Type B pancreatic cell (in vitro differentiated cells): ENCODE data around the gene PATZ1. TPM values are rescaled to one million over a fixed set of nuclear protein-coding genes. Genes with fewer than 3 reads are reported as not detected.
A peak's percentile ranks its signal among the peaks of the same experiment; 100 is the strongest.

ENCODE experiments used
- DNase-seq: peaks from one replicate; pipeline ENCODE4 v3.0.0; 2021; ENCODE audit warnings: mixed read lengths; ENCODE audit not compliant: unreplicated experiment; ENCODE audit errors: extremely low spot score
- H3K27ac Mint-ChIP-seq: 2 replicates; pipeline ENCODE4 v1.8.0; 2021; ENCODE audit warnings: mild to moderate bottlenecking, mixed read lengths
- H3K27me3 Mint-ChIP-seq: 2 replicates; pipeline ENCODE4 v1.8.0; 2021; ENCODE audit warnings: mixed read lengths
- H3K36me3 Mint-ChIP-seq: 2 replicates; pipeline ENCODE4 v1.8.0; 2021; ENCODE audit warnings: mixed read lengths
- H3K4me1 Mint-ChIP-seq: one replicate; pipeline ENCODE4 v1.8.0; 2021; ENCODE audit warnings: mixed read lengths; ENCODE audit not compliant: unreplicated experiment
- H3K4me3 Mint-ChIP-seq: 2 replicates; pipeline ENCODE4 v1.8.0; 2021; ENCODE audit warnings: mild to moderate bottlenecking, mixed read lengths
- H3K9me3 Mint-ChIP-seq: 2 replicates; pipeline ENCODE4 v1.8.0; 2021; ENCODE audit warnings: mixed read lengths
- CTCF ChIP-seq: fragments of 200-600 bp; sonication (generic); conservative IDR thresholded peaks from 2 replicates; pipeline ENCODE4 v1.5.0; 2021; ENCODE audit warnings: antibody characterized with exemption, mild to moderate bottlenecking
- total RNA-seq: library from RNA; stranded (reverse); gene quantifications from 2 replicates; pipeline ENCODE4 v1.2.1, GENCODE V29; 2021; ENCODE audit warnings: low replicate concordance

The PATZ1 gene
- total RNA-seq, 1 donor from 2014 or later, result 57.8 TPM

GRCh38 chr22:31340765-31341247 lies 5.3 kb downstream of the PATZ1 start:
- Mint-ChIP-seq H3K9me3 (no peaks in the 10 kb centered on the region), H3K36me3 (peaks cover 41% of the 10 kb centered on the region), H3K4me1 (peaks cover 49% of the 10 kb centered on the region), H3K27me3 (no peaks in the 10 kb centered on the region), H3K4me3 (peak overlapping the region; percentile 74), H3K27ac (peak overlapping the region; percentile 23)
- no peak for DNase-seq
- TF ChIP-seq CTCF, result no peak

GRCh38 chr22:31340360-31340759 lies 5.8 kb downstream of the PATZ1 start:
- peak overlapping the region; percentile 59 for H3K27ac Mint-ChIP-seq
- peaks cover 49% of the 10 kb centered on the region for H3K4me1 Mint-ChIP-seq
- no peak for DNase-seq
- no peaks in the 10 kb centered on the region for H3K9me3 Mint-ChIP-seq
- H3K4me3 Mint-ChIP-seq, result peak overlapping the region; percentile 74
- no peaks in the 10 kb centered on the region for H3K27me3 Mint-ChIP-seq
- peaks cover 43% of the 10 kb centered on the region for H3K36me3 Mint-ChIP-seq
- TF ChIP-seq CTCF, result no peak

GRCh38 chr22:31339148-31339832 lies 6.9 kb downstream of the PATZ1 start:
- H3K36me3 Mint-ChIP-seq, result peaks cover 54% of the 10 kb centered on the region
- H3K27ac Mint-ChIP-seq, result peak overlapping the region; percentile 60
- H3K4me3 Mint-ChIP-seq, result peak overlapping the region; percentile 4
- peaks cover 42% of the 10 kb centered on the region for H3K4me1 Mint-ChIP-seq
- TF ChIP-seq CTCF, result no peak
- no peaks in the 10 kb centered on the region for H3K27me3 Mint-ChIP-seq
- H3K9me3 Mint-ChIP-seq, result no peaks in the 10 kb centered on the region
- no peak for DNase-seq

GRCh38 chr22:31337178-31337577 lies 9.0 kb downstream of the PATZ1 start:
- H3K36me3 Mint-ChIP-seq, result peaks cover 54% of the 10 kb centered on the region

GRCh38 chr22:31334329-31334728 lies 11.8 kb downstream of the PATZ1 start:
- Mint-ChIP-seq H3K9me3 (no peaks in the 10 kb centered on the region), H3K36me3 (peaks cover 42% of the 10 kb centered on the region), H3K27me3 (no peaks in the 10 kb centered on the region), H3K4me3 (no peak overlapping the region), H3K4me1 (peaks cover 3% of the 10 kb centered on the region), H3K27ac (no peak overlapping the region)
- no peak for TF ChIP-seq CTCF
- no peak for DNase-seq

More at GRCh38 chr22:31337178-31337577, 9.0 kb downstream of the PATZ1 start:
- DNase-seq, result no peak
- no peaks in the 10 kb centered on the region for H3K27me3 Mint-ChIP-seq
- H3K27ac Mint-ChIP-seq, result no peak overlapping the region
- TF ChIP-seq CTCF, result no peak
- no peaks in the 10 kb centered on the region for H3K9me3 Mint-ChIP-seq
- H3K4me1 Mint-ChIP-seq, result peaks cover 22% of the 10 kb centered on the region
- H3K4me3 Mint-ChIP-seq, result no peak overlapping the region
